NCI-H524 treated with DMSO at 0.1 percent for 48 hours (cell line): ENCODE measurements around the gene KRT33B.
"Not testable (repeated sequence)": the region's sequence is repeated elsewhere in the genome, so short reads cannot be mapped to it uniquely, and the experiment has no call there.

ENCODE experiments used
- DNase-seq: peaks from one replicate; lab custom pipeline; 2025; lab: John Stamatoyannopoulos, UW

KRT33B gene

GRCh38 chr17:41369713-41370112, at the start of gene KRT33B:
KRT33B (minus strand) TSS chr17:41369813; CDS start chr17:41369750, 63 bp downstream.
- no peak for DNase-seq

- no peak for DNase-seq
These were observed 48.7 kb upstream of the KRT33B start for GRCh38 chr17:41418116-41418860.

GRCh38 chr17:41417576-41418015, 48.0 kb upstream of the KRT33B start:
- DNase-seq: no peak

GRCh38 chr17:41417127-41417526, 47.5 kb upstream of the KRT33B start:
- no peak for DNase-seq

- DNase-seq: no peak
These were observed 46.9 kb upstream of the KRT33B start for GRCh38 chr17:41416479-41416878.

GRCh38 chr17:41415833-41416335, 46.3 kb upstream of the KRT33B start:
- DNase-seq: no peak

GRCh38 chr17:41415411-41415810, 45.8 kb upstream of the KRT33B start:
- DNase-seq: no peak

- no peak for DNase-seq
These were observed 44.4 kb upstream of the KRT33B start for GRCh38 chr17:41413982-41414381.

- no peak for DNase-seq
These were observed 43.8 kb upstream of the KRT33B start for GRCh38 chr17:41413353-41413957.

- no peak for DNase-seq
These were observed 41.6 kb upstream of the KRT33B start for GRCh38 chr17:41411072-41411840.

GRCh38 chr17:41407226-41407625, 37.6 kb upstream of the KRT33B start:
- DNase-seq: no peak

GRCh38 chr17:41406205-41406604, 36.6 kb upstream of the KRT33B start:
- DNase-seq: no peak

GRCh38 chr17:41404024-41404671, 34.5 kb upstream of the KRT33B start:
- no peak for DNase-seq

GRCh38 chr17:41403404-41404023, 33.9 kb upstream of the KRT33B start:
- no peak for DNase-seq

GRCh38 chr17:41402161-41402560, 32.5 kb upstream of the KRT33B start:
- no peak for DNase-seq

GRCh38 chr17:41396996-41397660, 27.5 kb upstream of the KRT33B start, which contains the start of gene KRT31:
KRT31 (minus strand) TSS chr17:41397608; CDS start chr17:41397539, 69 bp downstream.
- DNase-seq: no peak

- no peak for DNase-seq
These were observed 26.7 kb upstream of the KRT33B start for GRCh38 chr17:41396340-41396739.

- DNase-seq: no peak
These were observed 26.0 kb upstream of the KRT33B start for GRCh38 chr17:41395611-41396010.

GRCh38 chr17:41395044-41395443, 25.4 kb upstream of the KRT33B start:
- not testable (repeated sequence) for DNase-seq

GRCh38 chr17:41394254-41394996, 24.8 kb upstream of the KRT33B start:
- no peak for DNase-seq
